ENCODE measurements around the gene SNRNP40. TPM values are rescaled to one million over a fixed set of nuclear protein-coding genes. Genes with fewer than 3 reads are reported as not detected.
A peak's percentile ranks its signal among the peaks of the same experiment; 100 is the strongest.
"Not testable (repeated sequence)": the region's sequence is repeated elsewhere in the genome, so short reads cannot be mapped to it uniquely, and the experiment has no call there.

Gene SNRNP40
- total RNA-seq, 1 donor from 2014 or later, result 54.7 TPM

DNA sequence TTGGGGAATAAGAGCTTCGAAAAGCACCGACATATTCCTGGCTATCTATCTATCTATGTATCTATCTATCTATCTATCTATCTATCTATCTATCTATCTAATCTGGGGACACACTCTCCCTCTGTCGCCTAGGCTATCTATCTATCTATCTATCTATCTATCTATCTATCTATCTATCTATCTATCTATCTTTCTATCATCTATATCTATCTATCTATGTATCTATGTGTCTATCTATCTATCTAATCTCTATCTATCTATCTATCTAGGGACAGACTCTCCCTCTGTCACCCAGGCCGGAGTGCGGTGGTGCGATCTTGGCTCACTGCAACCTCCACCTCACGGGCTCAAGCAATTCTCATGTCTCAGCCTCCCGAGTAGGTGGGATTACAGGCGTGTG, 14.2 kb downstream of the SNRNP40 start:
- not testable (repeated sequence) for DNase-seq (ENCODE audit: low read depth)

GRCh38 chr1:31273619-31274018, 23.0 kb downstream of the SNRNP40 start:
- no peak for DNase-seq (ENCODE audit: low read depth)

DNA sequence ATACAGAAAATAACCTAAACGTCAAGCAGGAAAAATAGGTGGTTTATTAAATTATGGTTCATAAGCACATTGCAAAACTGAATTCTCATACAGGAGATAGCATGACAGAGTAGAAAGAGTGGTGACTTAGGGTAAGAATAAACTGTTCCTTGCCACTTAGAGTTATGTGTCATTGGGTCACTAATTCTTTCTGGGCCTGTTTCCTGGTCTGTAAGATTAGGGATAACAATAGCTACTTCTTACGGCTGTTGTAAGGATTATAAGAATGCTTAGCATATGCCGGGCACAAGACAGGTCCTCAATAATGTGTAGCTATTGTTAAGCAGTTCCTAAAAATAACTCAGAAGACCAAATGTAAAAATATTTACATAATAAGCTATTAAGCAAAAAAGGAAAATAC, 24.2 kb downstream of the SNRNP40 start:
- no peak for DNase-seq (ENCODE audit: low read depth)

- peak; percentile 6 for DNase-seq (ENCODE audit: low read depth)
These were observed 30.0 kb downstream of the SNRNP40 start for GRCh38 chr1:31266547-31266946.

DNA sequence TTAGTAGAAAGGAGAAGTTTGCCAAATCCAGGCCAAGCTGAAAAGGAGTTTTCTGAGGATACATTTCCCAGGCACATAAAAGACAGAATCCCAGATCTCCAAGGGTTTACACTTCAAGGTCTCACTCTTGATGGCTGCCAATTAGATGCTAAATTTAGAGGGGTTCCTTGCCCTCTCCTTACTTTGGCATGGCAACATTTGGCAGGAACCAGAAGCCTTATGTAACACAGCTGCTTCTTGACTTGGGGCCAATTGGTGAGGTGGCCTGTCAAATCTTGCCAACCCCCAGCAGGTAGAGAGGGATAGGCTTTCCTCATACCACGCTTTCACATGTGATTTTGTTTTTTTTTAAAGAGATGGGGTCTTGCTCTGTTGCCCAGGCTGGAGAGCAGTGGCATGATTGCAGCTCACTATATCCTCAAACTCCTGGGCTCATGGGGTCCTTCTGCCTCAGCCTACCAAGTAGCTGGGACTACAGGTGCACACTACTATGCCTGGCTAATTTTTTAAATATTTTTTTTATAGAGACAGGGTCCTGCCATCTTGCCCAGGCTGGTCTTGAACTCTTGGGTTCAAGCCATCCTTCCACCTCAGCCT, 31.7 kb downstream of the SNRNP40 start:
- DNase-seq (ENCODE audit: low read depth), result no peak

DNA sequence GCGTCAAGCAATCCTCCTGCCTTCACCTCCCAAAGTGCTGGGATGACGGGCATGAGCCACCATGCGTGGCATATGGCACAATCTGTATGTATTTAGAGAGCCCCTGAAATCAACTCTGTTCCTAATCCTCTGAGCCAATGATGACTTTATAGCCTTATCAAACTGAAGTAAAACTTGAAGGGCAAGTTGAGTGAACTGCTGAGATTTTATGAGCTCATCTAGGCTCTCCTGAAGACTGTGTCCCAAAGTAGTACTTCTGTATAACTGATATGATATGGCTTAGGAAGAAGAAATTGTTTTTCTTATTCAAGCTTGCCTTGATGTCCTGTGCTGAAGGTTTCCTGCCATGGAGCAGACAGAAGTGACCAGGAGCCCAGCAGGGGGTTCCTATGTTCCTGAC, 33.2 kb downstream of the SNRNP40 start:
- DNase-seq (ENCODE audit: low read depth), result no peak

GRCh38 chr1:31262393-31262792, 34.2 kb downstream of the SNRNP40 start:
- DNase-seq (ENCODE audit: low read depth), result not testable (repeated sequence)

DNA sequence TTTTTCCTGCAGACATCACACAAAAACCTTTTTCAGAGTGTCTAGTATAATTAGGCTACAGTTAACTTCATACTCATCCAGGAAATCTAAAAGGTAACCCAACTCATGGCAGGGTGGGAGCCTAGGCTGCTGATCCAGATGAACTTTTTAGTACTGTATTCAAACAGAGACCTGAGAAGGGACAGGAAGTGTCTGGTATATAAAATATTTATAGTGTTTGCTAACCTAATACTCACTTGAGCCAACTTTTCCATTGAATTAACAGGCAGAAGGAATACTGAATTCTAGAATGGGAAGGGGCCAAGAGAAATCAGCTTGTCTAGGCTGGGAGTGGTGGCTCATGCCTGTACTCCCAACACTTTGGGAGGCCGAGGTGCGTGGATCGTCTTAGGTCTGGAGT, 34.7 kb downstream of the SNRNP40 start:
- DNase-seq (ENCODE audit: low read depth), result no peak

DNA sequence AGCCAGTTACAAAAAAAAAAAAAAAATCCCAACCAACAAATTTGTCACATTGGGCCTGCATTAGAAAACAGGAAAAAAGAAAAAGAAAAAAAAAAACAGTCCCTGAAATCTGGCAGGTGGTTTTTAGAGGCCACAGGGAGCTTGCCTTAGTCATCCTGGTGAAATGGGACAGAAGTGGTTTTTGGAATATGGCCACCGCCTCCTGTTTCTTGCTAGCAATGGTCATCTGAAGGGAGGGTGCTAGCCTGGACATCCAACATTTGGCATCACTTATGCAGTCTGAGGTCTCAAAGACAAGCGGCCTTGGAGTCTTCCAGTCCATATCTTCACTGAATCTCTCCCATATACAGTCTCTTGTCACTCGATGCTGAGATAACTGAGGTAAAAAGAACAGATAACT, 36.8 kb downstream of the SNRNP40 start:
- DNase-seq (ENCODE audit: low read depth), result no peak

DNA sequence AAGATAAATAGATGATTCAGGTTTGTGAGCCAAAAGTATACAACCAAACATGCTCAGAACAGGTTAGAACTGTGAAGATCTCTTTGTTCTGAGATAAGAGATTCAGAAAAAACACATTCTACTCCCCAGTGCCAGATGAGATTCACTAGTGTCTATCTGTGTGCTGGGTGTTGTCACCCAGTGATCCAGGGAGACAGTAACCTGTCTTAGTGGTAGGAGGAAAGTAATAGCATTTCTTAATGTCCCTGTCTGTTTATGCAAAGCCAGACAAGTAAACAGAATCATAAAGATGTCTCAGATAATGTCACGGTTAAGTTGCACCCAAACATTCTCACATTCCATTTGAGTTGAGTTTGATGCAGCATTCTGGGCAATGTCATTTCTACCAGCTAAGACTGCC, 38.0 kb downstream of the SNRNP40 start:
- no peak for DNase-seq (ENCODE audit: low read depth)

GRCh38 chr1:31257213-31257612, 39.4 kb downstream of the SNRNP40 start:
- DNase-seq (ENCODE audit: low read depth), result no peak

DNA sequence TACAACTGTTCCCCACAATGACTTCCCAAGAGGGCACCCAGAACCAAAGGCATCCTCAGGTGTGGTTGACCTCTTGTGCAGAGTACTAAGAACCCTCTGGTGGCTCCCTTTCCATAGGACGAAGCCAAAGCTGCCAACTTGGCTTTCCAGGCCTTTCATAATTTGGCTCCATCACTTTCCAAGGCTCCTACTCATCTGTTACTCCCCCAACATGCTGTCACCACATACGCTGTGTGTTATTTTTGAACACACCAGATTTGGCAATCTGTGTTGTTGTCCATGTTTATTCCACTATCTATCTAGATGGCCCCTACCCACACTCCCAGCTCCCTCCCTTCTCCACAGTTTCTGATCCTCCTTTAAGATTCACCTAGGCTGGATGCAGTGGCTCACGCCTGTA, 46.7 kb downstream of the SNRNP40 start:
- no peak for DNase-seq (ENCODE audit: low read depth)

DNA sequence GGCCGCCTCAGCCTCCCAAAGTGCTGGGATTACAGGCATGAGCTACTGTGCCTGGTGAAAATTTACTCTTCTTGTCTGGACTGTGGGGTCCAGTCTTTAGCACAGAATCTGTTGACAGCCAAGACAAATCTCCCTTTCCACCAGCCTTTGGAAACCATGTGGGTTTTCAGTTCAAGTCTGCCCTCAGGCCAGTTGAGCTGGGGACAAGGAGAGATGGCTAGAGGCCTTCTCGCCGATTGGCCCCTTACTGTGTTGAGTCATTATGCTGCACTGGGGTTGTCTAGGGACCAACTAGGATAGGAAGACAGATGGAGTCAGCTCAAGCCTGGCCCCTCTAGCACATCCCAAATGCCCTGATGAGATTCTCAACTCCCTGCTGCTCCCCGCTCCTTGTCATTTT, 48.3 kb downstream of the SNRNP40 start:
- DNase-seq (ENCODE audit: low read depth), result no peak

DNA sequence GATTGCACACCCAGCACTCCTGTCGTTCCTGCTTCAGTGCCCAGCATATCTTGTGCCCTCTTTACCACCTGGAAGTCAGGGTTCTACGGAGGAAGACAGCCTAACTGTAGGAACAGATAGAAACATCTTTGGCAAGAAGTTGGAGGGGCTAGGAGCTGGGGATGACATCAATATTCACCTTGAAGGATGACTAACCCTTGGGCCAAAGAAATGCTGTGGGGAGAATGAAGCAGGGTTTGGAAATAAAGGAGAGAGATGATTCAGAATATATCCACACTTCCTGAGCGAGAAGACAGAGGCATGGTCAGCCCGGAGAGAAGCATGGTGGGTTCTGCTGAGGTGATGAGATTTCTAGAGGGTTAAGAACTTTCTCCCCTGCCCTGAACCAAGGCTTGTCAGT, 52.3 kb downstream of the SNRNP40 start:
- peak; percentile 29 for DNase-seq (ENCODE audit: low read depth)

- peak; percentile 21 for DNase-seq (ENCODE audit: low read depth)
These were observed 52.9 kb downstream of the SNRNP40 start for GRCh38 chr1:31243501-31244286.

DNA sequence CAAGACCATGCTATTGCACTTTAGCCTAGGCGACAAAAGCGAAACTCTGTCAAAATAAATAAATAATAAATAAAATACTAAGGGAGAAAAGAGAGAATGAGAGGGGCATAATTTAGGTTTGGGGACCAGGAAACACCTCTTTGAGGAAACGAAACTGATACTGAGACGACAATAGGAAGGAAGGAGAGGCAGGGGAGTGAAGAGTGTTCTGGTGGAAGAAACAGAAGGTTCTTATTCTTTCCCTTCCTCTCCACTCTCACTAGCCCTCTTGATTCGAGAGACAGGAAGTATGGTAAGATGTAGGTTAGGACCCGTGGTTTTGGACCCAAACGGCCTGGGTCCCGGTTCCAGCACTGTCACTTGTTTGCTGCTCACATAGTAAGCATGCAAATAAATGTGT, 55.3 kb downstream of the SNRNP40 start:
- DNase-seq (ENCODE audit: low read depth), result no peak

DNA sequence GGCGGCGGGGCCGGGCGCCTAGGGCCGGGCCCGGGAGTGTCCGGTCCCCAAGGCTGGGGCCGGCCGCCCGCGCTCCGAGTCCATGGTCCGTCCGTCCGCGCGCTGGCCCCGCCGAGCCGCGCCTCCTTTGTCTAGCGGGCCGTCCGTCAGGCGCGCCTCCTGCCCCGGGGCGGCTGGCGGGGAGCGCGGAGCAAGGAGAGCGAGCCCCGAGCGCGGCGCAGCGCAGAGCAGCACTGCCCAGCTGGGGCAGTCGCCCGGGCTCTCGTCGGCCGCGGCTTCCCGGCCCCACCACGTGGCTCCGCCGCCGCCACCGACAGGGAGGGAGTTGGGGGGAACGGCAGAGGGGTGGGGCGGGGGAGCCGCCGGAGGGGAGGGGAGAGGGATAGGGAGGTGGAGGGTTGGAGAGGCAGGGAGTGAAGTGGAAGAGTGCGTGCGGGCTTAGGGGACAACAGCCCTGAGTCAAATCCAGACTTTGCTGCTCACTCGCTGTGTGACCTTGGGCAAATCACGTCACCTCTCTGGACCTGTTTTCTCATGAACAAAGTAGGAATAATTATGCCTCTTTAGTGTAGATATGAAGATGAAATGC, 56.8 kb downstream of the SNRNP40 start, which contains the start of gene NKAIN1:
TSS of gene NKAIN1 (minus strand) at position 235 of the 589 bp plus-strand sequence. CDS start 340 bp downstream, outside the sequence.
- no peak for DNase-seq (ENCODE audit: low read depth)

- DNase-seq (ENCODE audit: low read depth), result no peak
These were observed 57.5 kb downstream of the SNRNP40 start for GRCh38 chr1:31238986-31239613.

DNA sequence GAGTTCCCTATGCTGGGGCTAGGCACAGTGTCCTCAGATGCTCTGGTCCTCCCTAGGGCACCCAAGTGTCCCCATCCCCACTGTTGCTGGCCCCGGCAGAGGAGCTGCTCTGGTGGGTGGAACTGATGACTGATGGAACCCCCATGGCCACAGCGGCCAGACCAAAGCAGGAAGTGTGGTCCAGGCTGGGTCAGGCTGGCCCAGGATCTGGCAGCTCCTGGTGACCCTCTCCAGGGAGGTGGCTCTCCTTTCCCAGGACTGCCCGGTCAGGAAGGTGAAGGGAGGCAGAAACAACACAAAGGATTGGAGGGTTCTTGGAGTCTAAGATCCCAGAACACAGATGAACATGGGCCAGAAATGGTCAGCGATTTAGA, 58.0 kb downstream of the SNRNP40 start:
- no peak for DNase-seq (ENCODE audit: low read depth)

DNA sequence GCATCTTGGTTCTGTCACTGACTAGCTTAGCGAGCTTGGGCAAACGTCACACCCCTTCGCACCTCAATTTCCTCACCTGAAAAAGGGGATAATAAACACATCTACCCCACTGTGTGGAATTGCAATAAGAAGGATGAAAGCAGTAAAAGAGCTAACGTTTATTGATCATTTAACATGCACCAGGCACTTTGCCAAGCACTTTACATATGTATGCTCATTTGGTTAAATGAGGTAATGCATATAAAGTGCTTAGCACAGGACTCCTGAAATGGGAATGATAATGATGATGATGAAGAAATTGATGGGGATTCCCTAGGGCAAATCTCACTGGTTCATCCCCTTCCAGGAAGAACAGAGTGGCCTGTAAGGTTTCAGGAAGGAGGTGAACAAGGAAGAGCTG, 61.7 kb downstream of the SNRNP40 start:
- no peak for DNase-seq (ENCODE audit: low read depth)

DNA sequence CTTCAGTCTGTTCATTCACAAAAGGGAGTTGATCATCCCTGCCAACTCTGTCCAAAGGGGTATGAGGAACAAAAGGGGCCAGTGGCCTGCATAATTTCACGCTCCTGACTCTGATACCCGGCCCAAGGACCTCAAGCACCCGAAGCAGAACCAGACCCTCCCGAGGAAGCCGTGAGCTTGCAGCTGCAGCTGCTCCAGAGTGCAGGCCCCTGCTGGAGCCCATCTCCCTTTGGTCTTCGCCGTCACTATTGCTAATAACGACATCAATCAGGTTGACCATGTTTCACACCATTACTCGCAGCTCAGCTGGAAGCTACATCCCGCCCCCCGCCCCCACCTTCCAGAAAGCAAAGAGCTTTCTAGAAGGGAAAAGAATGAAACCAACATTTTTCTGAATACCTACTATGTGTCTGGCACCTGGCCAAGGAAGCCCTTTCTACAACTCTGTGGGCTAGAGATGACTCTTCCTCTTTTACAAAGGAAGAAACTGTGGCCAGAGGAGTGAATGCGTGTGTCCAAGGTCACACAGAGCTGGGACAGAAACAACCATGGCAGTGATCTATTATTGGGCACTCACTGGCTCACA, 62.4 kb downstream of the SNRNP40 start:
- DNase-seq (ENCODE audit: low read depth), result no peak

GRCh38 chr1:31232689-31233088, 63.9 kb downstream of the SNRNP40 start:
- DNase-seq (ENCODE audit: low read depth), result no peak
